H9 (cell line): Measurements from ENCODE around the gene A1BG. TPM values are rescaled to one million over a fixed set of nuclear protein-coding genes. Genes with fewer than 3 reads are reported as not detected.

ENCODE experiments used
- DNase-seq: peaks from one replicate; pipeline ENCODE4 v3.0.0-alpha.2; 2017
- H2AFZ ChIP-seq: one replicate; pipeline ENCODE4 v1.6.1; 2013; ENCODE audit warnings: mild to moderate bottlenecking, low read length, control low read depth, moderate library complexity
- H2AK5ac ChIP-seq: 2 replicates; pipeline ENCODE4 v1.6.1; 2013; ENCODE audit warnings: low read length, control low read depth, mixed read lengths; ENCODE audit not compliant: insufficient read length
- H2BK120ac ChIP-seq: one replicate; pipeline ENCODE4 v1.6.1; 2013; ENCODE audit warnings: low read depth, mild to moderate bottlenecking, low read length, control low read depth, inconsistent platforms; ENCODE audit not compliant: poor library complexity, severe bottlenecking
- H2BK12ac ChIP-seq: 2 replicates; pipeline ENCODE4 v1.6.1; 2013; ENCODE audit warnings: low read length, control low read depth, mixed read lengths, low read depth; ENCODE audit not compliant: insufficient read length
- H2BK15ac ChIP-seq: 2 replicates; pipeline ENCODE4 v1.6.1; 2013; ENCODE audit warnings: low read depth, low read length, control low read depth
- H2BK20ac ChIP-seq: one replicate; pipeline ENCODE4 v1.6.1; 2013; ENCODE audit warnings: low read depth, mild to moderate bottlenecking, low read length, control low read depth, inconsistent platforms; ENCODE audit not compliant: poor library complexity, severe bottlenecking
- H2BK5ac ChIP-seq: 2 replicates; pipeline ENCODE4 v1.6.1; 2013; ENCODE audit warnings: low read length, control low read depth, mixed read lengths; ENCODE audit not compliant: insufficient read length
- H3K14ac ChIP-seq: 2 replicates; pipeline ENCODE4 v1.6.1; 2013; ENCODE audit warnings: low read length, control low read depth; ENCODE audit not compliant: insufficient read depth
- H3K18ac ChIP-seq: 2 replicates; pipeline ENCODE4 v1.6.1; 2013; ENCODE audit warnings: low read depth, mild to moderate bottlenecking, mixed read lengths, low read length, control low read depth; ENCODE audit not compliant: insufficient read length
- H3K23ac ChIP-seq: 2 replicates; pipeline ENCODE4 v1.6.1; 2013; ENCODE audit warnings: low read length, control low read depth, mixed read lengths, low read depth; ENCODE audit not compliant: insufficient read length
- H3K23me2 ChIP-seq: 2 replicates; pipeline ENCODE4 v1.6.1; 2013; ENCODE audit warnings: low read depth, mild to moderate bottlenecking, mixed read lengths, low read length, control low read depth; ENCODE audit not compliant: insufficient read length, poor library complexity, severe bottlenecking
- H3K27ac ChIP-seq: 2 replicates; pipeline ENCODE4 v1.5.1; 2013; ENCODE audit warnings: low read length, control low read depth, mixed read lengths, low read depth; ENCODE audit not compliant: insufficient read length
- H3K27me3 ChIP-seq: 2 replicates; pipeline ENCODE4 v1.6.1; 2013; ENCODE audit warnings: low read length, control low read depth, inconsistent platforms; ENCODE audit not compliant: insufficient read depth
- H3K4ac ChIP-seq: 2 replicates; pipeline ENCODE4 v1.6.1; 2013; ENCODE audit warnings: low read depth, mild to moderate bottlenecking, control low read depth, inconsistent platforms, low read length, moderate library complexity
- H3K4me1 ChIP-seq: 2 replicates; pipeline ENCODE4 v1.6.1; 2013; ENCODE audit warnings: low read length, control low read depth, inconsistent platforms; ENCODE audit not compliant: insufficient read depth
- H3K4me2 ChIP-seq: 2 replicates; pipeline ENCODE4 v1.6.1; 2013; ENCODE audit warnings: low read length, control low read depth, mixed read lengths; ENCODE audit not compliant: insufficient read length, insufficient read depth
- H3K56ac ChIP-seq: 2 replicates; pipeline ENCODE4 v1.6.1; 2013; ENCODE audit warnings: low read depth, mild to moderate bottlenecking, mixed read lengths, low read length, control low read depth; ENCODE audit not compliant: insufficient read length
- H3K79me1 ChIP-seq: 2 replicates; pipeline ENCODE4 v1.6.1; 2013; ENCODE audit warnings: low read depth, mild to moderate bottlenecking, moderate library complexity, low read length, control low read depth, inconsistent platforms; ENCODE audit not compliant: insufficient read depth, poor library complexity, severe bottlenecking
- H3K79me2 ChIP-seq: 2 replicates; pipeline ENCODE4 v1.6.1; 2013; ENCODE audit warnings: low read length, control low read depth, inconsistent platforms; ENCODE audit not compliant: insufficient read depth
- H3K9ac ChIP-seq: 2 replicates; pipeline ENCODE4 v1.6.1; 2013; ENCODE audit warnings: low read length, control low read depth, mixed read lengths; ENCODE audit not compliant: insufficient read length; ENCODE audit errors: extremely low read depth
- H3K9me3 ChIP-seq: one replicate; pipeline ENCODE4 v1.6.1; 2013; ENCODE audit warnings: low read depth, low read length, inconsistent platforms; ENCODE audit not compliant: control insufficient read depth
- H3T11ph ChIP-seq: one replicate; pipeline ENCODE4 v1.6.1; 2013; ENCODE audit warnings: mild to moderate bottlenecking, low read length, control low read depth, inconsistent platforms
- H4K20me1 ChIP-seq: one replicate; pipeline ENCODE4 v1.6.1; 2013; ENCODE audit not compliant: control insufficient read depth, insufficient read length, insufficient read depth
- H4K5ac ChIP-seq: 2 replicates; pipeline ENCODE4 v1.6.1; 2013; ENCODE audit warnings: low read depth, mild to moderate bottlenecking, mixed read lengths, low read length, control low read depth; ENCODE audit not compliant: insufficient read length
- H4K8ac ChIP-seq: replicated peaks from 2 replicates; pipeline ENCODE4 v1.6.1; 2013; ENCODE audit warnings: low read length, control low read depth, mixed read lengths, low read depth; ENCODE audit not compliant: insufficient read length
- H4K91ac ChIP-seq: 2 replicates; pipeline ENCODE4 v1.6.1; 2013; ENCODE audit warnings: low read depth, mild to moderate bottlenecking, moderate library complexity, mixed read lengths, low read length, control low read depth; ENCODE audit not compliant: insufficient read length
- H3K27ac Mint-ChIP-seq, 3 experiments: 2 replicates in 2 of 3; 3 replicates in 1 of 3; pipeline ENCODE4 v1.8.0; 2020 to 2021; ENCODE audit warnings: mixed read lengths in 3 of 3, mild to moderate bottlenecking in 1 of 3, moderate library complexity in 1 of 3
- H3K27me3 Mint-ChIP-seq: 2 replicates; pipeline ENCODE4 v1.8.0; 2021; ENCODE audit warnings: low read depth, mild to moderate bottlenecking, moderate library complexity, mixed read lengths
- H3K36me3 Mint-ChIP-seq, 3 experiments: 2 replicates in 2 of 3; 3 replicates in 1 of 3; pipeline ENCODE4 v1.8.0; 2020 to 2021; ENCODE audit warnings: low read depth in 3 of 3, mixed read lengths in 3 of 3; ENCODE audit not compliant: insufficient read depth in 1 of 3
- H3K4me1 Mint-ChIP-seq, 2 experiments: 2 replicates each; pipeline ENCODE4 v1.8.0; 2020; ENCODE audit warnings: mixed read lengths in 2 of 2
- H3K4me3 Mint-ChIP-seq, 2 experiments: 2 replicates in 1 of 2; 3 replicates in 1 of 2; pipeline ENCODE4 v1.8.0; 2020 to 2021; ENCODE audit warnings: mild to moderate bottlenecking in 2 of 2, mixed read lengths in 2 of 2, moderate library complexity in 1 of 2
- H3K9me3 Mint-ChIP-seq, 2 experiments: 2 replicates in 1 of 2; 3 replicates in 1 of 2; pipeline ENCODE4 v1.8.0; 2020; ENCODE audit warnings: mild to moderate bottlenecking in 2 of 2, mixed read lengths in 2 of 2, moderate library complexity in 1 of 2
- WGBS: extraction: QIAGEN DNeasy Blood & Tissue Kit; methylation state at CpG from one replicate; pipeline ENCODE4 v1.1.7; 2013; ENCODE audit warnings: missing lambda C conversion rate, low lambda C conversion rate, mixed read lengths; ENCODE audit not compliant: insufficient read length; ENCODE audit errors: extremely low coverage; 5-methylcytosine and 5-hydroxymethylcytosine counted together
- microRNA-seq: library from miRNA; unstranded; fragments of <30 nt; microRNA quantifications from one replicate; pipeline ENCODE4, GENCODE V29; 2020; ENCODE audit warnings: borderline microRNAs expressed
- total RNA-seq: library from RNA; stranded (reverse); gene quantifications from 2 replicates; pipeline ENCODE4 v1.2.1, GENCODE V29; 2021
- TF ChIP-seq, protein P1 (sequence below): fragments of 200-600 bp; sonication (generic); conservative IDR thresholded peaks from 3 replicates; pipeline ENCODE4 v1.8.0; 2021; ENCODE audit warnings: antibody characterized with exemption, mild to moderate bottlenecking

A1BG gene
- total RNA-seq, 1 experiment from 2014 or later: 17.4 TPM

DNA sequence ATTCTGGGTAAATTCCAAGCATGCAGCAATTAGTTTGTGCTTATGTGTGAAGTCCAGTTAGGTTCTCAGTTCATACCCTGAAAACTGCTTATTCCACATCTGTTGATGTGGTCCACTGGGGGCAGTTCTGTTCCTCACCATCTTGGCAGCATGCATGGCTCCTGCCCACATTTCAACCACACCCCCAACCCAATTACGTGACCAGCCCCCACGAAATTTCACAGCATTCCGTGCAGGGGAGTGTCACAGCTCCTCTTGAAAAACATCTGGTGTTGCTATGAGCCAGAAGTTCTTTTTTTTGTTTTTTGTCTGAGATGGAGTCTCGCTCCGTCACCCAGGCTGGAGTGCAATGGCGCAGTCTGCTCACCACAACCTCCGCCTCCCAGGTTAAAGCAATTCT is 57.2 kb downstream of the A1BG start:
- Mint-ChIP-seq H3K4me1 (no peaks in the 10 kb centered on the region; a peak in 1 of 4 replicates), H3K4me3 (no peak overlapping the region)
- no peak overlapping the region for H3K14ac ChIP-seq

More for the DNA sequence above, 57.2 kb downstream of the A1BG start:
- no peak overlapping the region for H3K4me2 ChIP-seq
- H3K23ac ChIP-seq: no peak overlapping the region
- H2BK20ac ChIP-seq: no peak overlapping the region
- no peak overlapping the region for H3K4ac ChIP-seq
- H3K9ac ChIP-seq: no peak overlapping the region
- no CpG with 5 or more reads among the region's 7 CpGs for WGBS
- peaks cover 3% of the 10 kb centered on the region for H3K79me1 ChIP-seq
- H2BK5ac ChIP-seq: no peak overlapping the region
- no peak overlapping the region; a peak in 1 of 7 replicates for H3K27ac Mint-ChIP-seq
- H2AK5ac ChIP-seq: no peak overlapping the region
- H2AFZ ChIP-seq: no peak overlapping the region
- no peak overlapping the region for H3K56ac ChIP-seq
- no peak overlapping the region for H4K91ac ChIP-seq
- no peak overlapping the region for H2BK15ac ChIP-seq
- no peak overlapping the region for H3K27ac ChIP-seq
- no peak for DNase-seq
- H2BK12ac ChIP-seq: no peak overlapping the region
- H3K18ac ChIP-seq: no peak overlapping the region
- H4K8ac ChIP-seq: no peak overlapping the region
- H3K79me2 ChIP-seq: peaks cover 1% of the 10 kb centered on the region; the same call in 1 of the 2 replicates
- peaks cover 1% of the 10 kb centered on the region; the same call in 1 of the 2 replicates for H3K27me3 Mint-ChIP-seq
- H3K27me3 ChIP-seq: no peaks in the 10 kb centered on the region
- peaks cover 68 to 89% (median 89%) of the 10 kb centered on the region in 3 experiments for H3K36me3 Mint-ChIP-seq
- H4K20me1 ChIP-seq: no peaks in the 10 kb centered on the region
- H3T11ph ChIP-seq: no peak overlapping the region
- TF ChIP-seq, protein P1, sequence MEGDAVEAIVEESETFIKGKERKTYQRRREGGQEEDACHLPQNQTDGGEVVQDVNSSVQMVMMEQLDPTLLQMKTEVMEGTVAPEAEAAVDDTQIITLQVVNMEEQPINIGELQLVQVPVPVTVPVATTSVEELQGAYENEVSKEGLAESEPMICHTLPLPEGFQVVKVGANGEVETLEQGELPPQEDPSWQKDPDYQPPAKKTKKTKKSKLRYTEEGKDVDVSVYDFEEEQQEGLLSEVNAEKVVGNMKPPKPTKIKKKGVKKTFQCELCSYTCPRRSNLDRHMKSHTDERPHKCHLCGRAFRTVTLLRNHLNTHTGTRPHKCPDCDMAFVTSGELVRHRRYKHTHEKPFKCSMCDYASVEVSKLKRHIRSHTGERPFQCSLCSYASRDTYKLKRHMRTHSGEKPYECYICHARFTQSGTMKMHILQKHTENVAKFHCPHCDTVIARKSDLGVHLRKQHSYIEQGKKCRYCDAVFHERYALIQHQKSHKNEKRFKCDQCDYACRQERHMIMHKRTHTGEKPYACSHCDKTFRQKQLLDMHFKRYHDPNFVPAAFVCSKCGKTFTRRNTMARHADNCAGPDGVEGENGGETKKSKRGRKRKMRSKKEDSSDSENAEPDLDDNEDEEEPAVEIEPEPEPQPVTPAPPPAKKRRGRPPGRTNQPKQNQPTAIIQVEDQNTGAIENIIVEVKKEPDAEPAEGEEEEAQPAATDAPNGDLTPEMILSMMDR: no peak
- no peaks in the 10 kb centered on the region for H3K9me3 ChIP-seq
- no peaks in the 10 kb centered on the region for H3K4me1 ChIP-seq
- H3K23me2 ChIP-seq: no peaks in the 10 kb centered on the region
- peaks cover 2 to 9% of the 10 kb centered on the region in 2 experiments; a peak in 3 of 5 replicates for H3K9me3 Mint-ChIP-seq
- no peak overlapping the region for H4K5ac ChIP-seq
- no peak overlapping the region for H2BK120ac ChIP-seq

Small RNA genes within 50 kb of the gene (microRNA-seq; reads per million reads assigned to microRNA genes)
- gene MIR4754: not detected
- gene MIR6806: not detected

Other genes starting within 250 kb of the A1BG start
- 11.8 and 12.1 TPM in 2 replicates for gene ZNF329, start 202.7 kb downstream of the A1BG start, total RNA-seq
- 27.0 and 28.7 TPM in 2 replicates for gene ZNF274, start 170.4 kb downstream of the A1BG start, total RNA-seq
- gene ZNF544, start 124.6 kb downstream of the A1BG start, total RNA-seq: 97.2 and 97.6 TPM in 2 replicates
- 16.9 and 17.3 TPM in 2 replicates for gene ZNF8, start 74.5 kb downstream of the A1BG start, total RNA-seq
- gene ERVK3-1, start 48.1 kb downstream of the A1BG start, total RNA-seq: 43.6 and 43.7 TPM in 2 replicates
- gene ZSCAN22, start 26.5 kb downstream of the A1BG start, total RNA-seq: 4.7 and 4.8 TPM in 2 replicates
- 2.4 TPM in 2 replicates for gene ZNF497, start 9.3 kb upstream of the A1BG start, total RNA-seq
- gene ZNF837, start 27.5 kb upstream of the A1BG start, total RNA-seq: 3.4 and 3.8 TPM in 2 replicates
- 1,400 and 1,442 TPM in 2 replicates for gene RPS5, start 33.8 kb upstream of the A1BG start, total RNA-seq
- gene RNF225, start 42.2 kb upstream of the A1BG start, total RNA-seq: 2.0 and 2.1 TPM in 2 replicates
- 6.5 and 7.4 TPM in 2 replicates for gene ZNF584, start 55.2 kb upstream of the A1BG start, total RNA-seq
- gene ZNF132, start 86.7 kb upstream of the A1BG start, total RNA-seq: 0.24 and 0.42 TPM in 2 replicates
- 6.3 and 8.7 TPM in 2 replicates for gene ZNF324B, start 98.1 kb upstream of the A1BG start, total RNA-seq
- gene ZNF324, start 113.6 kb upstream of the A1BG start, total RNA-seq: 12.7 and 14.8 TPM in 2 replicates
- 7.6 and 8.4 TPM in 2 replicates for gene ZNF446, start 122.9 kb upstream of the A1BG start, total RNA-seq
- 16.7 and 17.1 TPM in 2 replicates for gene SLC27A5, start 158.5 kb upstream of the A1BG start, total RNA-seq
- gene ZBTB45, start 166.3 kb upstream of the A1BG start, total RNA-seq: 18.7 and 18.8 TPM in 2 replicates
- 1,058 and 1,084 TPM in 2 replicates for gene TRIM28, start 190.6 kb upstream of the A1BG start, total RNA-seq
- 105 and 109 TPM in 2 replicates for gene CHMP2A, start 201.6 kb upstream of the A1BG start, total RNA-seq
- 127 and 136 TPM in 2 replicates for gene UBE2M, start 205.1 kb upstream of the A1BG start, total RNA-seq
- 23.6 and 24.2 TPM in 2 replicates for gene MZF1, start 219.8 kb upstream of the A1BG start, total RNA-seq